ENCODE measurements around the gene SLK.

Gene SLK

DNA sequence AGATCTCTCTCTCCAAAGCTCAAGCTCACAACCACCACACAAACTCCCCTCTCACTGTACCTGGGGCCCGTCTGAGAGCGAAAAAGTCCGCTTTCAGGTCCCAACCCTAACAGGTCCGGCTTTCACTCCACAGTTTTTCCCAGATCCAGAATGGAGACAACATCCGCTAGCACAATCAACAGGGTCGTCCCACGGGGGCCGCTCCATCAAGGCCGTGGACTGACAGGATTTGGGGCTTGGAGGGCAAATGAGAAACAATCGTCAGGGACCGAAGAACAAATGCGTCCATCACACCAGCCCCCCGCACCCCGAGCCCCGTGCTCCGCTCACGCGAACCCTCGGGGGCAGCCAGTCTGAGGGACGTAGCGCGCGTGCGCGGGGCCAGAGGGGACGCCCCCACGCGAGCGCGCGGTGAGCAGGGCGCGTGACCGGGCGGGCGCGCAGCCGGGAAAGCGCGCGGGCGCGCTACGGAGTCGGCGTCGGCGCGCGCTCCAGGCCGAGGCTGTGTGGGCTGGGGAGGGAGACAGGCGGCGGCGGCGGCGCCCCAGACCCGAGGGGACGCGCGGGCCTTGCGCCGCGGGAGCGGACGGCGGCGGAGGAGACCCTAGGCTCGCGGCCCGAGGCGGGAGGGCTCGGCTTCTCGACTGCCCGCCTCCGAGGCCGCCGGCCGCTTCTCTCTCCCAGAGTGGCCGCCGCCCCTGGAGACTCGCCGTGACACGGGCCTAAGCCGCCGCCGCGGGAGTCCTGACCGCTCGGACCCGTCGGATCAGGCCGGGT lies at the start of gene SLK:
TSS of gene SLK (plus strand) at position 470 of the 777 bp plus-strand sequence. CDS start 606 bp downstream, outside the sequence.
- DNase-seq: peak; percentile 84

DNA sequence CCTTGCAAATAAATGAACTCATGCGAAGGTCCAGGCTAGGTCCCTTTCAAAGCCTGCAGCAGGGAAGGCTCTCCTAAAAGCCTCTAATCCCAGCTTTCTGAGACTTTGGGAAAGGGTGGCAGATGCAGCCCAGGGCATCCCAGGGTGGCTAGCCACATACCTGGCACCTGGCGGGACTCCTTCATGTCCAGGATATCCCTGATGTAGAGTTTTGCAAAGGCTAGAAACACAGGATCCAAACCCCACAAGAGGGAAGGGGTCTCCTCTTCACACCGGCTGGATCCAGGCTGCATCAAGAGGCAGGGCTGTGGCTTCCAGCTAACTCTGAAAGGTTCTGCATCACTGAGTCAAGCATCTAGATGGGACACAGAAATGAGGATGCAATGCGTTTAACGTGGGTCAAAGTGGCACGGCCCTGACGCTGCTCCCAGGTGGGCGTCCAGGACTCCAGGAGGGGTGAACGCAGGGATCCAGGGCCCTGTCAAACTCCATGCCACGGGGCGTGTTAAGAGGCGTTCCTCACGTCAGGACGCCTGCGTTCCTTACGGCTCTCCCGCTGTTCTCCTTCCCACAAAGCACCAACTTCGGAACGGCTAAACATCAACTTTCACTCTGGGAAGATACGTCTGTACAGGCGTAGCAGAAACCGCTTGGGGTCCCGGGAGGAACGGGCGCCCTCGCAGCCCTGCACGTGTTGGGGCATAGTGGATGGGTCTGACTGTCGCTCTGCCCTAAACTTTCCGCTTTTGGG lies 49.5 kb upstream of the SLK start:
- no peak for DNase-seq

DNA sequence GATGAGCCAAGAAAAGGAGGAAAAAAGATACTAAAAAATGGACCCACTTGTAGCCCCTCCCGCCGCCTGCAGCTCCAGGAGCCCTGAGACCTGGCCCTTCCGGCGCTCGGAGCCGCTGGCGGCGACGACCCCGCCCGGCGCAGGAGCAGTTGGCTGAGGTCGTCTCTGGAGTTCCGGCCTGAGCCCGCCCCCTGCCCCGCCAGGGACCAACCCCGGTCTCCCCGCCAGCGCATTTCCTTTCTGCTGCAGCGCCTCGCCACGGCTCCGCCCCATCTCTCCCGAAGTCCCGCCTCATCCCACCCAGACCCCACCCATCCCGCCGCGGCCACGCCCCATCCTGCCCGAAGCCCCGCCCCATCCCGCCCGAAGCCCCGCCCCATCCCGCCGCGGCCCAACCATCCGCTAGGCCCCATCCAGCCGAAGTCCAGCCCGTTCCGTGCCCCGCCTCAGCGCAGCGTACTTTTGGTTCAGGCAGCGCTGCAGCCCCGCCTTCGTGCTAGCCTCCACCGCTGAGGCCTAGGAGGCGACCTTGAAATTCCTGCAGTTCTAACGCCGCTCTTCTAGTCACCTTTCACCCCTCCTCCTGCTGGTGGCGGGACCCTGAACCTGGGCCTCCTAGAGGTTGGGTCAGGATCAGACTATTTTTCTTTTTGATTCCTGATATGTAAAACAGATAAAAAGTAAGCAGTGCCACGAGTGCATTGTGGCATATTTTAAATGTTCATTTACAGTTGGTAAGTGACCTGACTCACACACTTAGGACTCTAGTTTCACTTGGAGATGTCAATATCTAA lies 48.7 kb upstream of the SLK start, which contains the start of gene STN1:
TSS of gene STN1 (minus strand) at position 132 of the 794 bp plus-strand sequence. CDS start 590 bp downstream, outside the sequence.
- DNase-seq: peak; percentile 95

DNA sequence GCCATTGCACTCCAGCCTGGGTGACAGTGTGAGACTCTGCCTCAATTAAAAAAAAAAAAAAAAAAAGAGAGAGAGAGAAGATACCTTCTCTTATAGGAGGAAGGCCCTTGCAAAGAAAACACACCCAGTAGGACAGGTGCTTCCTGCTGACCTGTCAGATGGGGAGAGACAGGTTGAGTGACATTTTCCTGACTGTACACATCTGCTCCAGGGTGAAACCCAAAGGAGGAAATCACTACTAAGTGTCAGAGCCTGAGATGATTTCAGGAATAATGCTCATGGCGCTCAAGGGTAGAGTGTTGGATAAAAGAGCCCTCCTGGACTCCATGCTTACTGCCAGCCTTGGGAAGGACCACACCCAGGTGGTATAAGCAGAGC lies 47.3 kb upstream of the SLK start:
- DNase-seq: no peak

DNA sequence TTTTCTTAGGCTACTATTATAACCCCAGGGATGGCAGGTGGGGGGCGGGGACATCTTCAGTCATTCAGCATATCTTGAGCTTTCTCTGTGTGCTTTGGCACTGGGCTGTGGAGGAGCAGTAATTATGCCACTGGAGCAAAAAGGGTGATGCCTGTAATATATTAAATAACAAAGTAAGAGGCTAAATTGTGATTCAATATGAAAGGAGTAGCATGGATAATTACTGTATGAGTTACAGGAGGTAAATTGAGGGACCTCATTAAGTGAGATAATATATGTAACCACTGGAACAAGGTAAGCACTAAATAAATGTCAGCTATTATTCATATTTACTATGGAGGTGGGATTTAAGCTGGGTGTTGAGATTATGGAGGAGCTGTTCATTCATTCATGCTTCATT lies 45.7 kb upstream of the SLK start:
- no peak for DNase-seq

DNA sequence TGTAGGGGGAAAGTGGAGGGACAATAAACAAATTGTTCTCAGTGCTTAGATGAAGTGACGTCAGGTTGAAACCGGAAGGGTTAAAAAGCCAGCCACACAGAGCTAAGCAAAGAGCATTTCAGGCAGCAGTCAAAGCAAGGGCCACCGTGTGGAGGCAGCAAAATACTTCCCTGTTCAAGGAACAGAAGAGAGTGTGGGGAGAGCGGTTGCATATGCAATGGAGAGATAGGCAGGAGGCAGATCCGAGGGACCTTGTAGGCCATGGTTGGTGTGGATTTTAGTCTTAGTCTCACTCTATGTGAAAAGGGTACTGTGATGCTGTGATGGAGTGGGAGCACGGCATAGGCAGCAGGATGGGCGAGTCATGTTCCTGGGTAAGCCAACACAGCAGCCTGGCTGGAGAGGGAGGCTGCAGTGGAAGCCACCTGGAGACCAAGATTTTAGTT lies 45.2 kb upstream of the SLK start:
- DNase-seq: no peak

DNA sequence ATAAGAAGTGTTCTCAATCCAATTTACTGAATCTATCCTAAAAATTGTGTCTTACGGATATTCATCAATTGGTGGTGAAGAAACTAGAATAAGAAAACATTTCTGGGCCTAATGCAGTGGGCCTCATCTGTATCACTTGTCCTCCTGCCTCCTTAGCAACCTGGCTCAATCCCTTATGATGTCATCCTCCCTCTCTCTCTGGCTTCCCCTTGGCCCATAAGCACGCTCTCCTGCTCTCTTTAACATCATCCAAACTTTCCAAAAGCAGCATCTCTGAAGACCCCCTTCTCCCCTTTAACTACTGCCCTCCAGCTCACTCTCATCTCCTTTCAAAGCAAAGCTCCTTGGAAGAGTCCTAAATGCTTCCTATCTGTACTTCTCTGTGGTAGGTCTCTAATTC lies 44.3 kb upstream of the SLK start:
- no peak for DNase-seq

DNA sequence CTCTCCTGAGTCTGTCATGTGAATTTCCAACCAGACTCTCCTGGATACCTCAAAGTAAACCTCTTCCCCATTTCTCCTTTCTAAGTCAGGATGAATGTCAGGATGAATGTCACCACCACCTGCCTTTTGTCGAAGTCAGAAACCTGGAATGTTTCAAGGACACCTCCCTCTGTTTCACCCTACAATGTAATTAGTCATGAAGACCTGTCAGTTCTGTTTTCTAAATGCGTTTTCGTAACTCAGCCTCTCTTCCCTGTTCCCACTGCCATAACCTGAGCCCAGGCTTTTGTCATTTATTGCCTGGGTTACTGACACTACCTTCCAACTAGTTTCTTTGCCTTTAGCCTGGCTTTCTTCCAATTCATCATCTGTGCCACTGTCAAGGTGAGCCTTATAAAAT lies 43.4 kb upstream of the SLK start:
- DNase-seq: no peak

GRCh38 chr10:103925591-103925990 lies 41.3 kb upstream of the SLK start:
- DNase-seq: no peak

DNA sequence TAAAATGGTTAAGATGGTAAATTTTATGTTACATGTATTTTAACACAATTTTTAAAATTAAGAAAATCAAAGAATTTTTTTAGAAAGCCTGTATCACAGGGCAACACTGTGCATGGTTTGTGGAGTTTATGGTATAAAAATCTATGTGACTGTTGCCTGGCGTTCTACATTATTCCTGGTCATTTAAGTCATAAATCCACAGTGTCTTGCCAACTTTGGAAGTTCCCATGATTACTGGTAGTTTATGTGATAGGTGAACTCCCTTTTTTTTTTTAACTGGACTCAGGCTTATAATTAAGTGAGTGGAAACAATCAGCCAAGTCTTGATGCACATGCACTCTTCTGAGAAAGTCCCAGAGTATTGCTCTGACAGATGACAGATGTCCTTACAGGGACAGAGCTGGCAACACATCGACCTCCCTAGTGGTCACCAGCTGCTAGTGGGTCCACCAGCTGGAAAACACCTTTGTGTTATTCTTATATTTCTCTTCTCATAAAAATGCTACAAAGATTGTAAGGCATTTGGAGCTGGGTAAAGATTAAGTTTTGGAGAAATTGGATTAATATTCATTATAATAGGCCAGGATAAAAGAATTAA lies 40.1 kb upstream of the SLK start:
- DNase-seq: no peak

- DNase-seq: no peak
Observed at GRCh38 chr10:103928784-103929183, 38.2 kb upstream of the SLK start.

DNA sequence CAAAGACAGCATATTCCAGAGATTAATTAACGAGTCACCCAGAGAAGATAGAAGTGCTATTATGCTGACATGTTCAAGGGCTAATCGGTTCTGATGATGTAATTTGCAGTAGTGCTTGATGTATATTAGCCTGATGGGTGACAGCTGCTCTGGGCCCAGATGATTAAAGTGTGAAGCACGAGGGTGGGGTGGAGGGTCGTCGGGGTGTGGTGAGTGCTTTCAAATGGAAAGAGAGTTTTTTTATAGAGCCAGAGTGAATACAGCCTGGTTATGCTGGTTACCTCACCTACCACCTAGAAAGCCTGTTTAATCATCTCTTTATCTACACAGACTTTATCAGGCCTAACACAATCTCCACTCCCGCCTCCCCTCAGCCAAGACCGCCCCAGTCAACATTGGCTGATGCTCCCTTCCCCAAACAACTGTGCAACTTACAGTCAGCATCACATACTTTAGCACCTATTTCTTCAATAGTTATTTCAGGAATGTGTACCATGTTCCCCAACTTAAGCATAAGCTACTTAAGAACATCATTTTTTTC lies 37.5 kb upstream of the SLK start:
- no peak for DNase-seq

DNA sequence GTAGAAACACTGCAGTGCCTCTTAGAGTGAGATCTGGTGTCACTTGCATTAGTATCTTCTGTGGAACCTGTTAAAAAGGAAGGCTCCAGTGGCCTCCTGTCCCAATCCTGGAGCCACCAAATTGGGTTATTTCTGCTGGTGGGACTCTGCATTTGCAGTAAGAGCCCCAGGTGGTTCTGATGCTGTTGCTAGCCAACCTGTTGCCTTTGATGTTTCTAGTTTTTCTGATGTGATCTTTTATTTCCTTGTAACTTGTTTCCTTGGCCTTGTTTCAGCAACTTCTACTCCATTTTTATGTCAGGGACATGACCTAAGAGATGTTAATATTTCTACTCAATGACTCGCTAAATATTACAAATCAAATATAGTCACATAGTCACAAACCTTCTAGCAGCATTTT lies 36.5 kb upstream of the SLK start:
- DNase-seq: no peak

DNA sequence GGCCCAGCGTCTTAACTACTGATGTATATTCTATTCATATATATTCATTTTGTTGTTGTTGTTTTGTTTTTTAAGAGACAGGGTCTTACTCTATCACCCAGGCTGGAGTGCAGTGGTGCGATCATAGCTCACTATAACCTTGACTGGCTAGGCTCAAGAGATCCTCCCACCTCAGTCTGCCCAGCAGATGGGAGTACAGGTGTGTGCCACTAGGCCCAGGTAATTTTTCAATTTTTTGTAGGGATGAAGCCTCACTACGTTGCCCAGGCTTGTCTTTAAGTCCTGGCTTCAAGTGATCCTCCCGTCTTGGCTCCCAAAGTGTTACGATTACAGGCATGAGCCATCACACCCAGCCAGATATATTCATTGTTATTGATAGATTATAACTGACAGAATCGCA lies 36.1 kb upstream of the SLK start:
- no peak for DNase-seq

DNA sequence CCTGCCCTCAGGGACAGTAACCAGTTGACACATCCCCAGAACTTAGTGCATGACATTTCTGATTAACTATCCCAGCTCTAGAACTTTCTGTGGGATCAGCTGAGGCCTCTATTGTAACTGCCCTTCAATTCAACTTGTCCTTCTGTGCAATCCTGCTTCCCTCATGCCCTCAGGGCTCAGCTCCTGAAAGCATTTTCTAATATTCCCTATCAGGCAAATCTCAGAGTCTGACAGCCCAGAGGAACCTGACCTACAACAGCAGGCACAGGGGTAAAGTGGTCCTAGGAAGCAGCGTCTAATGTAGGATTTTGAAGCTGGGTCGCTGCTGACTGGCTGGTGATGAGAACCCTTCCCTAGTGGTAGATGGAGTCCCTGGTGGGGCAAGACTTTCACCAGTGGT lies 35.3 kb upstream of the SLK start:
- no peak for DNase-seq

DNA sequence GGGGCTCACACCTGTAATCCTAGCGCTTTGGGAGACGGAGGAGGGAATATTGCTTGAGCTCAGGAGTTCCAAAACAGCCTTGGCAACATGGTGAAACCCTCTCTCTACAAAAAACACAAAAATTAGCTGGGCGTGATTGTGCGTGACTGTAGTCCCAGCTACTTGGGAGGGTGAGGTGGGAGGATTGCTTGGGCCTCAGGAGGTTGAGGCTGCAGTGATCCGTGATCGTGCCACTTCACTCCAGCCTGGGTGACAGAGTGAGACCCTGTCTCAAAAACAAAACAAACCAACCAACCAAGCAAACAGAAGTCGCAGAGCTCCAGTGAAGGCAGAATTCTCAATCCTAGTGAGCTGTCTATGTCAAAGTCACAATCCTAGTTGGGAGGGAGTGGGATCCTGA lies 34.7 kb upstream of the SLK start:
- DNase-seq: no peak

DNA sequence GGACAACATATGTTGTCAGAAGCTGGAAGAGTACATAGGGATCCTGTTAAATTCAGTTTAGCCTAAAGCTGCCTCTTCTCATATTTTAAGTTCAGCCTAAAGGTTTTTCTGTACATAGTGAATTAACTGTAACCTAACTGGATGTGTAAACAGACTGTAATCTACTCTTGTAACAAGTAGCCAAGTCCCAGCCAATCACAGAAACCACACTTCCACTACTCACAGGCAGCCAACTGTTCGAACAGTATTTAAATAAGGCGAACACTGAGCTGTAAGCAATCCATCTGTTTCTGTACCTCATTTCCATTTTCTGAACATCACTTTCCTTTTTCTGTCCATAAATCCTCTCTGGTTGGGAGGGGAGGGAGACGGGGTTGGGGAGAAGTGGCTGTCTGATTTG lies 34.0 kb upstream of the SLK start:
- DNase-seq: no peak

GRCh38 chr10:103933557-103934121 lies 33.3 kb upstream of the SLK start:
- DNase-seq: no peak

DNA sequence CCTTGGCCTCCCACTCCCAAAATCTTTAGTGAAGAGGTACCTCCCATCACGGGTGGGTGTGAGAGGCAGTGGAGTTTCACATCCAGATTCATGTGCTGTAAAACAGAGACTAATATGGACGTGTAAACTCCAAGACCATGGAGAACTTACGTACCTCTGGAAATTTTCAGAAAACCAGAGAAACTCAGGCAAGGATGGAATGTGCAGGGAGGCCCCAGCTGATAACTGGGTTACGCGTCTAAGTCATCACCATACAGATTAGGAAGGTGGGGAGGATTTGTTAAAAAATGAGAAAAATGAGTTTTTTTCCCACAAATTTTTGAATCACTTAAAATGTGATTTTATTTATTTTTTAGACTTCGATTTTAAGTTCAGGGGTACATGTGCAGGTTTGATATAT lies 32.6 kb upstream of the SLK start:
- no peak for DNase-seq

GRCh38 chr10:103936022-103936421 lies 30.9 kb upstream of the SLK start:
- DNase-seq: no peak

- DNase-seq: no peak
Observed at GRCh38 chr10:103939522-103939921, 27.4 kb upstream of the SLK start.

GRCh38 chr10:103941801-103942200 lies 25.1 kb upstream of the SLK start:
- DNase-seq: no peak
